ENCODE data around the gene SIN3A. TPM values are rescaled to one million over a fixed set of nuclear protein-coding genes. Genes with fewer than 3 reads are reported as not detected.

SIN3A gene
- total and polyA plus RNA-seq, 2 of the 4 experiments (the other 2 are of a cell fraction): 21.2 to 31.5 TPM

DNA sequence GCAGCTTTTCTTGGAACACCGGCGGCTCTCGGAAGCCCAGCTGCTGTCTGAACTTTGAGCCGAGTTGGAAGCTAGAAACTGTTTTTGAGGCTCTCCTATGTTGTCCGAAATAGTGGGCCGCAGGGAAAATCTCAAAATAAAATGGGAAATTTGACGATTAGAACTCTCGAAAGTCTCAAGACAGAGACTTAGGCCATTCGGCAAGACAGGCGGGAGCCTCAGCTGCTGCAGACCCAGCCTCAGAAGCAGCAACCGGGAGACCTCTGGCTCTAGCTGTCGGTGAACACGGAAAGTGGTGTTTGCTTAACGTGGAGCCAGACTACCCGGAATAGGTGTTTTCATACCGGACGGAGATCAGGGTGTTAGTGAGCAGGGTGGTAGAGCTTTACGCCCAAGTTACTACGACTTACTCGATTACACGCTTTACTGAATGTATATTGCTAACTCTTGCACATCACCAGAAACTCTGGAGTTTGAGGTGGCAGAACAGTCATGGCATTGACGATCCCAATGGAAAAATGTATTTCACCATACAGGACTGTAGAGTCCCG, 82.7 kb downstream of the SIN3A start:
- Histone ChIP-seq H3K56ac (ENCODE audit: extremely low read depth, insufficient read depth, low read length) (peak overlapping the region; percentile 91), H3K18ac (ENCODE audit: low read depth, low read length) (peak overlapping the region; percentile 34; the same call in 1 of the 2 replicates), H2BK5ac (ENCODE audit: low read depth, low read length, poor library complexity, severe bottlenecking) (peak overlapping the region; percentile 66), H2BK120ac (ENCODE audit: low read depth, low read length) (no peak overlapping the region), H3K23ac (ENCODE audit: low read depth, low read length) (peak overlapping the region; percentile 94), H4K91ac (ENCODE audit: insufficient read depth, low read depth, low read length) (peak overlapping the region; percentile 79), H2BK20ac (ENCODE audit: low read depth, low read length) (no peak overlapping the region), H4K5ac (ENCODE audit: low read depth, low read length) (peak overlapping the region; percentile 28), H4K8ac (ENCODE audit: low read depth in 2 of 2, low read length in 2 of 2) (peak overlapping the region; percentile 71 to 97), H3K4me1 (ENCODE audit: control insufficient read depth, insufficient read depth, low read length) (peaks cover 4% of the 10 kb centered on the region), H3K9ac (ENCODE audit: low read depth, low read length) (peak overlapping the region; percentile 90), H3K4ac (ENCODE audit: low read depth, low read length) (peak overlapping the region; percentile 71), H2AFZ (replicated peaks; ENCODE audit: low read length, poor library complexity) (peak overlapping the region; percentile 93), H2BK15ac (ENCODE audit: low read depth, low read length) (no peak overlapping the region), H3K27me3 (ENCODE audit: control insufficient read depth, insufficient read depth, low read length) (no peaks in the 10 kb centered on the region), H2AK9ac (replicated peaks; ENCODE audit: low read depth, low read length, poor library complexity) (peak overlapping the region; percentile 98), H3K9me1 (ENCODE audit: insufficient read depth, low read length) (peaks cover 4% of the 10 kb centered on the region; the same call in 1 of the 2 replicates), H3K36me3 (ENCODE audit: control insufficient read depth, insufficient read depth, low read length) (peaks cover 40% of the 10 kb centered on the region), H4K20me1 (ENCODE audit: insufficient read depth, low read length) (peaks cover 16% of the 10 kb centered on the region; the same call in 1 of the 2 replicates), H3K4me2 (ENCODE audit: low read depth, low read length) (peak overlapping the region; percentile 73), H3K79me1 (ENCODE audit: low read depth in 1 of 2, low read length in 2 of 2) (peaks cover 48 to 60% of the 10 kb centered on the region in 2 experiments), H3K4me3 (ENCODE audit: insufficient read depth, low read depth, low read length) (peak overlapping the region; percentile 71), H3K9me3 (ENCODE audit: control insufficient read depth, insufficient read depth, low read length) (no peaks in the 10 kb centered on the region), H3K27ac (ENCODE audit: insufficient read depth, low read length) (peak overlapping the region; percentile 86), H3K14ac (replicated peaks; ENCODE audit: low read depth, low read length) (peak overlapping the region; percentile 90), H2AK5ac (ENCODE audit: low read depth, low read length) (peak overlapping the region; percentile 82; the same call in 1 of the 2 replicates)
- in situ Hi-C loops (cut with MboI; ENCODE audit: low sequenced_read_pairs) (no loop called here), dilution Hi-C loops (cut with HindIII; ENCODE audit: low sequenced_read_pairs, unreplicated experiment) (no loop called here), intact Hi-C loops (cut with micrococcal nuclease) (loop anchor here (1.0 to 5.0 kb wide), 3 partner anchors 82 to 340 kb away; no protein-coding TSS in a partner anchor)
- WGBS, 2 experiments (ENCODE audit: extremely low coverage in 2 of 2, insufficient read length in 1 of 2): 9% methylated on average over 9 of the region's 23 CpGs; no CpG with 5 or more reads in 1 of the 2 experiments
- no TSS peak for BruUV-seq (replicated peaks)
- ChIA-PET CTCF (interaction anchor here (0.5 to 1.2 kb wide), 4 partner anchors 10 to 610 kb away, joined by 3 to 6 read pairs (median 4); no protein-coding TSS in a partner anchor), POLR2A (ENCODE audit: unreplicated experiment) (interaction anchor here (0.9 kb wide), 1 partner anchor 10 kb away, joined by 3 read pairs; no protein-coding TSS in a partner anchor)
- peak; percentile 17 for DNase-seq
- peak; percentile 3 for ATAC-seq (ENCODE audit: low read depth)
- TF ChIP-seq POLR2A (IDR thresholded peaks at IDR 0.05; ENCODE audit: low read depth, low read length): no peak
- TF ChIP-seq RAD21 (IDR thresholded peaks at IDR 0.05; ENCODE audit: low read length): no peak
- TF ChIP-seq MAZ (IDR thresholded peaks at IDR 0.05; ENCODE audit: borderline replicate concordance, low read depth, low read length): no peak
- TF ChIP-seq MXI1 (IDR thresholded peaks at IDR 0.05; ENCODE audit: borderline replicate concordance, low read depth, low read length): no peak
- TF ChIP-seq SMC3 (IDR thresholded peaks at IDR 0.05; ENCODE audit: low read depth, low read length): no peak
- TF ChIP-seq CEBPB (IDR thresholded peaks at IDR 0.05; ENCODE audit: low read depth, low read length): no peak
- TF ChIP-seq, protein P1, sequence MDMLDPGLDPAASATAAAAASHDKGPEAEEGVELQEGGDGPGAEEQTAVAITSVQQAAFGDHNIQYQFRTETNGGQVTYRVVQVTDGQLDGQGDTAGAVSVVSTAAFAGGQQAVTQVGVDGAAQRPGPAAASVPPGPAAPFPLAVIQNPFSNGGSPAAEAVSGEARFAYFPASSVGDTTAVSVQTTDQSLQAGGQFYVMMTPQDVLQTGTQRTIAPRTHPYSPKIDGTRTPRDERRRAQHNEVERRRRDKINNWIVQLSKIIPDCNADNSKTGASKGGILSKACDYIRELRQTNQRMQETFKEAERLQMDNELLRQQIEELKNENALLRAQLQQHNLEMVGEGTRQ (IDR thresholded peaks at IDR 0.05; ENCODE audit: low read depth, low read length): no peak
- no peak for TF ChIP-seq RCOR1 (IDR thresholded peaks at IDR 0.05; ENCODE audit: insufficient replicate concordance, low read length)
- TF ChIP-seq NFE2L2 (IDR thresholded peaks at IDR 0.05; ENCODE audit: low read depth, low read length): no peak
- TF ChIP-seq RFX5 (IDR thresholded peaks at IDR 0.05; ENCODE audit: low read depth, low read length): no peak
- TF ChIP-seq, protein P2, sequence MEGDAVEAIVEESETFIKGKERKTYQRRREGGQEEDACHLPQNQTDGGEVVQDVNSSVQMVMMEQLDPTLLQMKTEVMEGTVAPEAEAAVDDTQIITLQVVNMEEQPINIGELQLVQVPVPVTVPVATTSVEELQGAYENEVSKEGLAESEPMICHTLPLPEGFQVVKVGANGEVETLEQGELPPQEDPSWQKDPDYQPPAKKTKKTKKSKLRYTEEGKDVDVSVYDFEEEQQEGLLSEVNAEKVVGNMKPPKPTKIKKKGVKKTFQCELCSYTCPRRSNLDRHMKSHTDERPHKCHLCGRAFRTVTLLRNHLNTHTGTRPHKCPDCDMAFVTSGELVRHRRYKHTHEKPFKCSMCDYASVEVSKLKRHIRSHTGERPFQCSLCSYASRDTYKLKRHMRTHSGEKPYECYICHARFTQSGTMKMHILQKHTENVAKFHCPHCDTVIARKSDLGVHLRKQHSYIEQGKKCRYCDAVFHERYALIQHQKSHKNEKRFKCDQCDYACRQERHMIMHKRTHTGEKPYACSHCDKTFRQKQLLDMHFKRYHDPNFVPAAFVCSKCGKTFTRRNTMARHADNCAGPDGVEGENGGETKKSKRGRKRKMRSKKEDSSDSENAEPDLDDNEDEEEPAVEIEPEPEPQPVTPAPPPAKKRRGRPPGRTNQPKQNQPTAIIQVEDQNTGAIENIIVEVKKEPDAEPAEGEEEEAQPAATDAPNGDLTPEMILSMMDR (conservative IDR thresholded peaks at IDR 0.05; ENCODE audit: low read depth, low read length): no peak
- no peak for TF ChIP-seq BHLHE40 (IDR thresholded peaks at IDR 0.05; ENCODE audit: low read depth, low read length)
- TF ChIP-seq CHD1 (IDR thresholded peaks at IDR 0.05; ENCODE audit: low read depth, low read length): no peak
- TF ChIP-seq, protein P3, sequence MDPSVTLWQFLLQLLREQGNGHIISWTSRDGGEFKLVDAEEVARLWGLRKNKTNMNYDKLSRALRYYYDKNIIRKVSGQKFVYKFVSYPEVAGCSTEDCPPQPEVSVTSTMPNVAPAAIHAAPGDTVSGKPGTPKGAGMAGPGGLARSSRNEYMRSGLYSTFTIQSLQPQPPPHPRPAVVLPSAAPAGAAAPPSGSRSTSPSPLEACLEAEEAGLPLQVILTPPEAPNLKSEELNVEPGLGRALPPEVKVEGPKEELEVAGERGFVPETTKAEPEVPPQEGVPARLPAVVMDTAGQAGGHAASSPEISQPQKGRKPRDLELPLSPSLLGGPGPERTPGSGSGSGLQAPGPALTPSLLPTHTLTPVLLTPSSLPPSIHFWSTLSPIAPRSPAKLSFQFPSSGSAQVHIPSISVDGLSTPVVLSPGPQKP (IDR thresholded peaks at IDR 0.05; ENCODE audit: borderline replicate concordance, low read depth, low read length): no peak
- no peak for TF ChIP-seq MAFK (IDR thresholded peaks at IDR 0.05; ENCODE audit: low read depth, low read length)

Measured in IMR-90 (cell line).